Epithelial cell of proximal tubule (primary cell): ENCODE results near the gene CMTM3. TPM values are rescaled to one million over a fixed set of nuclear protein-coding genes. Genes with fewer than 3 reads are reported as not detected.

ENCODE experiments used
- DNase-seq: peaks from one replicate; pipeline ENCODE4 v3.0.0-alpha.2; 2011; ENCODE audit warnings: low read depth
- H3K4me3 ChIP-seq: 2 replicates; pipeline ENCODE4 v1.5.1; 2011; ENCODE audit warnings: low read depth, mild to moderate bottlenecking, low read length
- CTCF ChIP-seq: conservative IDR thresholded peaks from 2 replicates; pipeline ENCODE4 v1.5.1; 2012; ENCODE audit warnings: low read depth, mild to moderate bottlenecking, low read length
- total RNA-seq: library from RNA; depleted of rRNA; stranded (reverse); fragments of >200 nt; gene quantifications from 2 replicates; pipeline ENCODE4 v1.2.3, GENCODE V29; 2015

Gene CMTM3
- total RNA-seq, 1 donor from 2014 or later, result 122 TPM

- no peak overlapping the region for H3K4me3 ChIP-seq
- TF ChIP-seq CTCF, result no peak
- DNase-seq, result no peak
Measured at GRCh38 chr16:66585481-66586239, 18.8 kb upstream of the CMTM3 start.

- TF ChIP-seq CTCF, result no peak
- no peak overlapping the region for H3K4me3 ChIP-seq
- no peak for DNase-seq
Measured at GRCh38 chr16:66587881-66588600, 16.5 kb upstream of the CMTM3 start.

- no peak for DNase-seq
- H3K4me3 ChIP-seq, result no peak overlapping the region
- peak; percentile 68 for TF ChIP-seq CTCF
Measured at GRCh38 chr16:66588981-66589713, 15.4 kb upstream of the CMTM3 start.

GRCh38 chr16:66590322-66590721 is 14.2 kb upstream of the CMTM3 start:
- no peak overlapping the region for H3K4me3 ChIP-seq
- DNase-seq, result no peak
- no peak for TF ChIP-seq CTCF

GRCh38 chr16:66591018-66591417 is 13.5 kb upstream of the CMTM3 start:
- no peak for DNase-seq
- TF ChIP-seq CTCF, result no peak
- H3K4me3 ChIP-seq, result no peak overlapping the region

GRCh38 chr16:66592241-66592640 is 12.3 kb upstream of the CMTM3 start:
- H3K4me3 ChIP-seq, result no peak overlapping the region
- no peak for TF ChIP-seq CTCF

More at GRCh38 chr16:66592241-66592640, 12.3 kb upstream of the CMTM3 start:
- no peak for DNase-seq
